H1 (cell line): ENCODE results near the gene MFAP5. TPM values are rescaled to one million over a fixed set of nuclear protein-coding genes. Genes with fewer than 3 reads are reported as not detected.
A peak's percentile ranks its signal among the peaks of the same experiment; 100 is the strongest.

Experiments
- CTCF ChIA-PET: fragments of 300-600 bp; sonication (Branson Sonifier 250); formaldehyde crosslinking; loops from one replicate; lab custom pipeline; 2021; ENCODE audit not compliant: partially characterized antibody; lab: Charles Lee
- POLR2A ChIA-PET: fragments of 300-600 bp; sonication (Branson Sonifier 250); formaldehyde crosslinking; loops from one replicate; lab custom pipeline; 2021; ENCODE audit warnings: inconsistent platforms; ENCODE audit not compliant: partially characterized antibody; lab: Charles Lee
- DNase-seq, 2 experiments: peaks; one replicate each; pipeline versions ENCODE4 v3.0.0 to v3.0.0-alpha.2; 2010 to 2022; ENCODE audit warnings: low spot score in 2 of 2, low read depth in 1 of 2, mixed read lengths in 1 of 2
- FAIRE-seq: peaks from 2 replicates; lab custom pipeline; 2011; peaks lifted over from hg19 to GRCh38; lab: Jason Lieb, UNC
- H2AFZ ChIP-seq: 2 replicates; pipeline ENCODE4 v1.8.1; 2012; ENCODE audit warnings: low read length, inconsistent platforms
- H2AK5ac ChIP-seq: 2 replicates; pipeline ENCODE4 v1.6.1; 2013; ENCODE audit warnings: low read depth, low read length
- H2BK120ac ChIP-seq: replicated peaks from 2 replicates; pipeline ENCODE3; 2013; ENCODE audit warnings: low read depth, low read length, inconsistent platforms
- H2BK12ac ChIP-seq: 2 replicates; pipeline ENCODE4 v1.6.1; 2013; ENCODE audit warnings: low read depth, low read length
- H2BK15ac ChIP-seq: 2 replicates; pipeline ENCODE4 v1.6.1; 2013; ENCODE audit warnings: low read length
- H2BK20ac ChIP-seq: 2 replicates; pipeline ENCODE4 v1.6.1; 2013; ENCODE audit warnings: low read length
- H2BK5ac ChIP-seq: 2 replicates; pipeline ENCODE4 v1.6.1; 2013; ENCODE audit warnings: low read depth, low read length
- H3K14ac ChIP-seq: 2 replicates; pipeline ENCODE4 v1.6.1; 2013; ENCODE audit warnings: inconsistent platforms; ENCODE audit not compliant: insufficient read length
- H3K18ac ChIP-seq: 2 replicates; pipeline ENCODE4 v1.6.1; 2013; ENCODE audit warnings: low read length; ENCODE audit errors: extremely low read depth
- H3K23ac ChIP-seq: 2 replicates; pipeline ENCODE4 v1.6.1; 2013; ENCODE audit warnings: inconsistent platforms; ENCODE audit not compliant: insufficient read length
- H3K23me2 ChIP-seq: 2 replicates; pipeline ENCODE4 v1.6.1; 2013; ENCODE audit warnings: low read depth, low read length
- H3K27ac ChIP-seq: 2 replicates; pipeline ENCODE4 v1.6.1; 2011; ENCODE audit warnings: low read depth, low read length, inconsistent platforms
- H3K27me3 ChIP-seq, 4 experiments: replicated peaks in 1 of 4; 1 replicate in 1 of 4; 2 replicates in 3 of 4; pipeline versions ENCODE4 v1.6.1 to v1.8.1; 2011 to 2013; ENCODE audit warnings: low read length in 3 of 4, mild to moderate bottlenecking in 3 of 4, inconsistent platforms in 2 of 4, mixed read lengths in 2 of 4, moderate library complexity in 1 of 4; ENCODE audit not compliant: control insufficient read depth in 3 of 4, insufficient read depth in 3 of 4; ENCODE audit errors: extremely low read depth in 1 of 4
- H3K36me3 ChIP-seq, 4 experiments: 2 replicates each; pipeline versions ENCODE4 v1.6.1 to v1.8.1; 2011 to 2013; ENCODE audit warnings: mild to moderate bottlenecking in 4 of 4, low read length in 3 of 4, moderate library complexity in 2 of 4, control low read depth in 1 of 4, inconsistent platforms in 1 of 4; ENCODE audit not compliant: insufficient read depth in 4 of 4, control insufficient read depth in 2 of 4
- H3K4ac ChIP-seq: replicated peaks from 2 replicates; pipeline ENCODE3; 2013; ENCODE audit warnings: low read length, low read depth, mixed read lengths, inconsistent platforms; ENCODE audit not compliant: insufficient read length
- H3K4me1 ChIP-seq, 4 experiments: replicated peaks in 1 of 4; 1 replicate in 1 of 4; 2 replicates in 3 of 4; pipeline versions ENCODE4 v1.6.1 to v1.8.1; 2011 to 2013; ENCODE audit warnings: low read length in 3 of 4, inconsistent platforms in 2 of 4, mixed read lengths in 1 of 4; ENCODE audit not compliant: insufficient read depth in 4 of 4, control insufficient read depth in 3 of 4
- H3K4me2 ChIP-seq, 2 experiments: 2 replicates each; pipeline versions ENCODE4 v1.6.1 to v1.8.1; 2011 to 2013; ENCODE audit warnings: low read depth in 2 of 2, low read length in 2 of 2, control low read depth in 1 of 2, inconsistent platforms in 1 of 2, mild to moderate bottlenecking in 1 of 2; ENCODE audit not compliant: insufficient read depth in 1 of 2
- H3K4me3 ChIP-seq, 4 experiments: fragments of 200-600, 300-600 bp in 1 of 4; sonication (generic), shearing (Covaris generic), sonication (Bioruptor Twin) in 1 of 4; 2 replicates each; pipeline versions ENCODE4 v1.5.1 to v1.8.1; 2011 to 2016; ENCODE audit warnings: low read length in 4 of 4, low read depth in 3 of 4, control low read depth in 2 of 4, inconsistent platforms in 2 of 4, mild to moderate bottlenecking in 2 of 4, mixed read lengths in 1 of 4, moderate library complexity in 1 of 4; ENCODE audit not compliant: insufficient read depth in 2 of 4; ENCODE audit errors: extremely low read depth in 1 of 4
- H3K56ac ChIP-seq: replicated peaks from 2 replicates; pipeline ENCODE3; 2013; ENCODE audit warnings: low read depth, mild to moderate bottlenecking, mixed read lengths, low read length, inconsistent platforms; ENCODE audit not compliant: insufficient read length
- H3K79me1 ChIP-seq: 2 replicates; pipeline ENCODE4 v1.6.1; 2013; ENCODE audit warnings: low read depth, low read length, control low read depth
- H3K79me2 ChIP-seq, 2 experiments: 2 replicates each; pipeline versions ENCODE4 v1.6.1 to v1.8.1; 2012 to 2013; ENCODE audit warnings: low read length in 2 of 2, mild to moderate bottlenecking in 2 of 2, inconsistent platforms in 1 of 2; ENCODE audit not compliant: insufficient read depth in 2 of 2, control insufficient read depth in 1 of 2
- H3K9ac ChIP-seq, 4 experiments: replicated peaks in 1 of 4; 1 replicate in 1 of 4; 2 replicates in 3 of 4; pipeline versions ENCODE4 v1.6.1 to v1.8.1; 2011 to 2013; ENCODE audit warnings: low read depth in 3 of 4, low read length in 3 of 4, control low read depth in 2 of 4, mild to moderate bottlenecking in 2 of 4, moderate library complexity in 2 of 4, inconsistent platforms in 1 of 4; ENCODE audit errors: extremely low read depth in 1 of 4
- H3K9me3 ChIP-seq, 2 experiments: 2 replicates each; pipeline versions ENCODE4 v1.6.1 to v1.8.1; 2012 to 2013; ENCODE audit warnings: mild to moderate bottlenecking in 2 of 2, moderate library complexity in 2 of 2, control low read depth in 1 of 2, inconsistent platforms in 1 of 2, low read depth in 1 of 2, low read length in 1 of 2, mixed read lengths in 1 of 2; ENCODE audit not compliant: insufficient read depth in 2 of 2
- H4K20me1 ChIP-seq, 2 experiments: replicated peaks in 1 of 2; 2 replicates each; pipeline versions ENCODE3 to v1.8.1; 2011 to 2013; ENCODE audit warnings: inconsistent platforms in 2 of 2, low read length in 2 of 2, mild to moderate bottlenecking in 1 of 2; ENCODE audit not compliant: insufficient read depth in 2 of 2, control insufficient read depth in 1 of 2
- H4K5ac ChIP-seq: 2 replicates; pipeline ENCODE4 v1.6.1; 2013; ENCODE audit warnings: low read length, low read depth, mixed read lengths, inconsistent platforms; ENCODE audit not compliant: insufficient read length
- H4K8ac ChIP-seq: 2 replicates; pipeline ENCODE4 v1.8.0; 2013; ENCODE audit warnings: mild to moderate bottlenecking, moderate library complexity, low read length, inconsistent platforms; ENCODE audit not compliant: insufficient read depth; ENCODE audit errors: extremely low read depth
- H4K91ac ChIP-seq: replicated peaks from 2 replicates; pipeline ENCODE3; 2013; ENCODE audit warnings: low read length, mixed read lengths, inconsistent platforms; ENCODE audit not compliant: insufficient read length
- WGBS, 2 experiments: shearing (Covaris generic) in 1 of 2; methylation state at CpG; one replicate each; pipeline versions ENCODE4 v1.1.6 to v1.1.7; 2013 to 2015; ENCODE audit warnings: low lambda C conversion rate in 2 of 2, mixed read lengths in 2 of 2, inconsistent platforms in 1 of 2, low coverage in 1 of 2, missing lambda C conversion rate in 1 of 2; ENCODE audit not compliant: insufficient replicate concordance in 2 of 2, insufficient coverage in 1 of 2, insufficient read length in 1 of 2; ENCODE audit errors: extremely low coverage in 1 of 2, missing lambda C conversion rate in 1 of 2; 5-methylcytosine and 5-hydroxymethylcytosine counted together
- polyA plus RNA-seq, 7 experiments: library from polyadenylated mRNA; depleted of rRNA in 3 of 7; stranded (reverse) in 5 of 7; unstranded in 2 of 7; fragments of >200 nt in 5 of 7; fragments of 200-250 nt in 2 of 7; gene quantifications; 1 replicate in 5 of 7; 2 replicates in 1 of 7; 4 replicates in 1 of 7; pipeline versions ENCODE4 v1.2.1 to v1.2.3, GENCODE V29; 2011 to 2013; ENCODE audit warnings: missing spikeins in 2 of 7, mixed read lengths in 2 of 7
- total RNA-seq: library from RNA; stranded (reverse); fragmentation: NEBNext Ultra II Directional; extraction: Animal tissue kit (Norgen Biotek cat#: 25700); gene quantifications from 2 replicates; pipeline ENCODE4 v1.2.1, GENCODE V29; 2021

The MFAP5 gene
- total and polyA plus RNA-seq, 2 of the 8 experiments (the other 6 are each of a cell fraction or from before 2014, with no cell fraction given): 0.60 to 0.86 TPM

GRCh38 chr12:8697476-8698131 lies 35.0 kb upstream of the MFAP5 start, which contains the start of gene RIMKLB:
Gene RIMKLB, plus strand, starts transcription at chr12:8697991. Its CDS starts 15,876 bp downstream, at chr12:8713867.
- peak within 1 kb of the TSS; percentile 70 to 81 for H3K4me2 ChIP-seq
- no peaks in the 10 kb centered on the region for H3K9me3 ChIP-seq
- DNase-seq (peak in 1 of 2 experiments; percentile 82), FAIRE-seq (no peak)
- H3K23ac ChIP-seq: no peak within 1 kb of the TSS
- H2AFZ ChIP-seq: no peak within 1 kb of the TSS
- no peak within 1 kb of the TSS for H3K14ac ChIP-seq
- peaks cover 0 to 7% of the 10 kb centered on the region in 2 experiments for H4K20me1 ChIP-seq
- H2BK5ac ChIP-seq: peak within 1 kb of the TSS; percentile 99
- peak within 1 kb of the TSS; percentile 94; the same call in 1 of the 2 replicates for H2BK12ac ChIP-seq
- H3K79me1 ChIP-seq: no peaks in the 10 kb centered on the region
- peak within 1 kb of the TSS; percentile 72 to 92 (median 80) for H3K4me3 ChIP-seq
- H3K79me2 ChIP-seq: peaks cover 17 to 41% of the 10 kb centered on the region in 2 experiments
- peak within 1 kb of the TSS; percentile 99 for H4K5ac ChIP-seq
- peak within 1 kb of the TSS; percentile 99 for H3K4ac ChIP-seq
- 2% methylated on average over 11 of the region's 88 CpGs; no CpG with 5 or more reads in 1 of the 2 experiments for WGBS, 2 experiments
- peaks cover 2 to 9% (median 5%) of the 10 kb centered on the region in 4 experiments; a peak in 4 of 7 replicates for H3K4me1 ChIP-seq
- H2BK15ac ChIP-seq: peak within 1 kb of the TSS; percentile 97; the same call in 1 of the 2 replicates
- ChIA-PET CTCF (interaction anchor here (0.5 to 1.4 kb wide), 5 partner anchors 11 to 216 kb away, joined by 3 to 5 read pairs (median 3); no protein-coding TSS in a partner anchor), POLR2A (interaction anchor here (0.6 to 2.3 kb wide), 20 partner anchors 9 to 217 kb away, joined by 3 to 15 read pairs (median 4); partner anchors contain the start of gene PHC1)
- H3K27ac ChIP-seq: peak within 1 kb of the TSS; percentile 92
- H2BK20ac ChIP-seq: no peak within 1 kb of the TSS
- H4K8ac ChIP-seq: peak within 1 kb of the TSS; percentile 94; the same call in 1 of the 2 replicates
- H3K23me2 ChIP-seq: peaks cover 6% of the 10 kb centered on the region; the same call in 1 of the 2 replicates
- H3K56ac ChIP-seq: peak within 1 kb of the TSS; percentile 93
- peaks cover 0 to 10% (median 0%) of the 10 kb centered on the region in 4 experiments; a peak in 2 of 8 replicates for H3K36me3 ChIP-seq
- H3K9ac ChIP-seq: peak within 1 kb of the TSS; percentile 75 to 92 (median 86)
- H2AK5ac ChIP-seq: no peak within 1 kb of the TSS
- H2BK120ac ChIP-seq: no peak within 1 kb of the TSS
- H4K91ac ChIP-seq: peak within 1 kb of the TSS; percentile 99
- no peaks in the 10 kb centered on the region for H3K27me3 ChIP-seq
- peak within 1 kb of the TSS; percentile 99 for H3K18ac ChIP-seq
